GM18867 (cell line): Measurements from ENCODE around the gene IRAK2.
"Not testable (repeated sequence)": the region's sequence is repeated elsewhere in the genome, so short reads cannot be mapped to it uniquely, and the experiment has no call there.

Experiments used
- ATAC-seq: cut with Tn5 transposase; IDR thresholded peaks from one replicate; pipeline ENCODE4 v1.9.1; 2021; ENCODE audit warnings: mild to moderate bottlenecking, moderate library complexity; ENCODE audit not compliant: unreplicated experiment

The IRAK2 gene

DNA sequence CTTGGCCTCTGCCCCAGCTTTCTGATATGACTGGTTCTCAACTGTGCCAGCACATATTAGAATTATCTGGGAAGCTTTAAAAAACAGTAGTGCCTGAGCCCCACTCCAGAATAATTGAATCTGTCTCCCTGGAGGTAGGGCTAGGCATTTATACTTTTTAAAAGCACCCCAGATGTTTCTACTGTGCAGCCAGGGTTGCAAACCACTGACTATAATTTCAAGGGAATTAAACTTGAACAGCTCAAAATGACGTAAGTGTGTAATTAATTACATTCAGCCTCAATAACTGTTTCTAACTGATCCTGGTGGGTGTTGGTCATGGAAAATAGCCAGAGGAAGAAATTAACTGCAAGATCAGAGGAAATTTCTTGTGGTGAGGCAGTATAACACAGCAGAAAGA, 4.4 kb upstream of the IRAK2 start:
- ATAC-seq: no peak

DNA sequence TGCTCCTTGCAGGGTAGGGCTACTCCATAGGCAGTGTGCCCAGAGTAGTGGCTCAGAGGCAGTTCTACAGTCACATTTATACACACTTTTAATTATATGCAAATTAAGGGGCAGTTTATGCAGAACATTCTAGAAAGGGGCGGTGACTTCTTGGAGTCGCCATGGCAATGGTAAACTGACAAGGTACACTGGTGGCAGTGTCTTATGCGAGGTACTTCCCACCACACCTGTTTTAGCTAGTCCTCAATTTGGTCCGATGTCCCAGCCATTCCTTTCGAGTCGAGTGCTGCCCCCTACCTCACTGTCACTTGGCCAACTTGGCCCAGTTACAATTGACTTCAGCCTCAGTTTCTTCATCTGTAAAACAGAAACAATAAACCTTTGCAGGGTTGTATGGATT, 3.8 kb upstream of the IRAK2 start:
- no peak for ATAC-seq

DNA sequence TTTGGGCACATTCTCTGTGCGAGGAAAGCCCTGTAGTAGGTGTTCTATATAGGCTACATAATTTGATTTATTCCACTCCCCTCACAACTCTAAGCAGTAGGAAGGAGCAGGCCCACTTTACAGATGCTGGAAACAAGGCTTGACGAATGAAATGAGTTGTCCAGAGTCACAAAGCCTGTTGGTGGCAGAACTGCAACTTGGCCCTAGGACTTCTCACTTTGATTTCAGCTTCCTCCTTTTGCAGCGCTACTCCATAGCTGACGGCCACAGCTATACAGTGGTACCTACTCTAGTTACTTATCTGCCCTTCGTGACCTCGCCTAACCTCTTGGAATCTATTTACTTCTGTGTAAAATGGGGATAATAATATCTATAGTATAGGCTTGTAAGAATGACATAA, 2.5 kb upstream of the IRAK2 start:
- no peak for ATAC-seq

DNA sequence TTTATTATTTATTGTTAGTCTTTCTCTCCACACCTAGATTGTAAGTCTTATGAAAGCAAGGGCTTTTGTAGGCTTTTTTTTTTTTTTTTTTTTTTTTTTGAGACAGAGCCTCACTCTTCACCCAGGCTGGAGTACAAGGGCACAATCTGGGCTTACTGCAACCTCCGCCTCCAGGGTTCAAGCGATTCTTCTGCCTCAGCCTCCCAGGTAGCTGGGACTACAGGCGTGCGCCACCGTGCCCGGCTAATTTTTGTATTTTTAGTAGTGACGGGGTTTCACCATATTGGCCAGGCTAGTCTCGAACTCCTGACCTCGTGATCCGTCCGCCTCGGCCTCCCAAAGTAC, 546 bp upstream of the IRAK2 start:
- not testable (repeated sequence) for ATAC-seq

DNA sequence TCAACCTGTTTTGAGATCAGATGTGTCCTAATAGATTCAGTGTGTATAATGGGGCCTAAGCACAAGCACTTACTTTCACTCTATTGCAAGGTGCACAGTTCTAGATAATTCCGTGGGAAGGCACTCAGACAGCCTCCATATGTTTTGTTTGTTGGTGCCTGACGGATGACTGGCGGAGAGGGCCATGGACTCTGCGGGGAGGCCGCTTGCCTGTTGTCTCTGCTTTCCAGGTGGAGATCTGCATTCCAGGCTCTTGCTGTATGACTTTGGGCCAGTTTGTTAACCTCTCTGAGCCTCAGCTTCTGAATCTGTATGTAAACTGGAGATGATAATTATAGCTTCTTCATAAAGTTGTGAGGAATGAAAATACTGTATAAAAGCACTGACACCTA, 1.5 kb downstream of the IRAK2 start:
- no peak for ATAC-seq

DNA sequence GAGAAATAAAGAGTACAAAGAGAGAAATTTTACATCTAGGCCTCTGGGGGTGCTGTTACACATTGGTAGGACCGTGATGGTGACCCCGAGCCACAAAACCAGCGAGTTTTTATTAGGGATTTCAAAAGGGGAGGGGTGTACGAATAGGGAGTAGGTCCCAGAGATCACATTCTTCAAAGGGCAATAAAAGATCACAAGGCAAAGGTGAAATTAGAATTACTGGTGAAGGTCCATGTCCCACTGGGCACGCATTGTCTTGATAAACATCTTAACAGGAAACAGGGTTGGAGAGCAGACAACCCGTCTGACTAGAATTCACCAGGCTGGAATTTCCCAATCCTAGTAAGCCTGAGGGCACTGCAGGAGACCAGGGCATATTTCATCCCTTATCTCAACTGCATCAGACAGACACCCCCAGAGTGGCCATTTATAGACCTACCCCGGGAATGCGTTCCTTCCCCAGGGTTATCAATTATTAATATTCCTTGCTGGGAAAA, 4.3 kb downstream of the IRAK2 start:
- no peak for ATAC-seq

DNA sequence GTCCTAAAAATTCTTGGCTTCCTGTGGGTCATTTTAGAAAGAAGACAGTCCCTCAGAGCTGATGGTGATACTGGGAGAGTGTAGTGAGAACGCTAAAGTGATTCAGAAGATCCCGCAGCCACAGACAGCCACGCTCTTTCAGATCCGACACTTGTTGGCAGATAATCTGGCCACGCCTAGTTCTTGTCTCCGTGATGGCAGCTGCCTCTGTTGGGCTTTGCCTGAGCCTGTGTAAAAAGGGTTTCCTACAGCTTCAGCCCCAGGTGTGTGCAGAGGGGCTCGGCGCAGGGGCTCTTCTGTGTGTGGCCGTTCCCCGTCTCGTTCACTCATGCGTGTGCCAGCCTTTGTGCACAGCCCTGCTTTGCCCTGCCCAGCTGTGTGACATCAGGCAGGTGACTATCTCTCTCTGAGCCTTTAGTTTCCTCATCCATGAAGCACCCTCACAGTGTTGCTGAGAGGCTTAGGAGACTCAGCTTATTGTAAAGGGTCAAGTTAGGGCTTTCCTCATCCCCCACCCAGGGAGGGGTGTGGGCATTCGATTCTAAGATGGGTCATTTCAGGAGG, 6.3 kb downstream of the IRAK2 start:
- no peak for ATAC-seq

DNA sequence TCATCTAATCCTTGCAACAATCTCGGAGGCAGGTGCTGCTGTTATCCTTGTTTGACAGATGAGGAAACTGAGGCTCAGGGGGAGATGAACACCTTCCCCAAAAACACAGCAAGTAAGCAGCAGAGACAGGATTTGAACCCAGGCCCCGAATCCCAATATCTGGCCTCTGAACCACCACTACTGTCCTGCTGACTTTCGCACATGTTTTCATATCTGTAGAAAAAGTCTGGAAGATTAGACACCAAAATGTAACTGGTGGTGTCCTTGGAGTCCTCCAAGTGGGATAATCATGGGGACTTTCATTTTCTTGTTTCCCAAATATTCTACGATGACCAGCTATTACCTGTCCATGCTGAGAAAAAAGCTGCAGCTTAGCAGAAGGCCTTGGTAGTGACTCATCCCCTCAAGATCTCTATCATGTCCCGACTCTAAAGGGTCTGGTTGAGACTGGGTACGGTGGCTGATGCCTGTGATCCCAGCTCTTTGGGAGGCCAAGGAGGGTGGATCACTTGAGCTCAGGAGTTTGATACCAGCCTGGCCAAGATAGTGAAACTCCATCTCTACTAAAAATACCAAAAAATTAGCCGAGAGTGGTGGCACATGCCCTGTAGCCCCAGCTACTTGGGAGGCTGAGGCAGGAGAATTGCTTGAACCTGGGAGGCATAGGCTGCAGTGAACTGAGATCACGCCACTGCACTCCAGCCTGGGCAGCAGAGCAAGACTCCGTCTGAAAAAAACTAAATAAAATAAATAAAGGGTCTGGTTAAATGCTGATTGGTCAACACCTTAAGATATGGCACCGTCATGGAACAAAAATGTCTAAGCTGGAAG, 8.6 kb downstream of the IRAK2 start:
- no peak for ATAC-seq

DNA sequence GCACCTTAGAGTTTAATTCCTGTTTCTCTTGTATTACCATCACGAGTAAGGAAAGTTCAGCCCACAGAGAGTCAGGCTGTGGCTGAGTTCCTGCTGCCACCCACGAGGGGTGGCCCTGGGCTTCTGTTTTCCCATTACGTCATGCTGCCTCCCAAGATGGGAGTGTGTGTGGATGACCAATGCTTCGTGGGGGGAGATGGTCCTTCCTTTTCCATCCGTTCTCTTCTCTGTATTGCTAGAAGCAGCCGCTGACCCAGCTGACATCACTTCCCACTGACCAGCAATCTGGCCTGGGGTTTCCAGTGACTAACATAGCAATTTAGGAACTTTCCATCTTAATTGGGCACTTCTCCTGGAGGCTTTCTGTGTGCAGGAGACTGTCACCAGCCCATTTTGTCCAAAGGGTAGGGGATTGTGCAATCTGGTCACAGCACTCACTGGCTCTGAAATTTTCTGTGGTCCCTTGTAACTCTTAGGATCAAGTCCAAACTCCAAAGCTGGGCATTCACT, 9.3 kb downstream of the IRAK2 start:
- ATAC-seq: no peak

DNA sequence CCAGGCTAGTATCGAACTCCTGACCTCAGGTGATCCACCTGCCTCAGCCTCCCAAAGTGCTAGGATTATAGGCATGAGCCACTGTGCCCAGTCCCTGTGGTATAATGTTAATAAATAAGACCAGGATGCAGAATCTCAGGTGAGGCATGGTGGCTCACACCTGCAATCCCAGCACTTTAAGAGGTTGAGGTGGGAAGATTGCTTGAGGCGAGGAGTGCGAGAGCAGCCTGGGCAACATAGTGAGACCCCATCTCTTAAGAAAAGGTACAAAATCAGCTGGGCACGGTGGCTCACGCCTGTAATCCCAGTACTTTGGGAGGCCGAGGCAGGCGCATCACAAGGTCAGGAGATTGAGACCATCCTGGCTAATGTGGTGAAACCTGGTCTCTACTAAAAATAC, 10.6 kb downstream of the IRAK2 start:
- not testable (repeated sequence) for ATAC-seq

DNA sequence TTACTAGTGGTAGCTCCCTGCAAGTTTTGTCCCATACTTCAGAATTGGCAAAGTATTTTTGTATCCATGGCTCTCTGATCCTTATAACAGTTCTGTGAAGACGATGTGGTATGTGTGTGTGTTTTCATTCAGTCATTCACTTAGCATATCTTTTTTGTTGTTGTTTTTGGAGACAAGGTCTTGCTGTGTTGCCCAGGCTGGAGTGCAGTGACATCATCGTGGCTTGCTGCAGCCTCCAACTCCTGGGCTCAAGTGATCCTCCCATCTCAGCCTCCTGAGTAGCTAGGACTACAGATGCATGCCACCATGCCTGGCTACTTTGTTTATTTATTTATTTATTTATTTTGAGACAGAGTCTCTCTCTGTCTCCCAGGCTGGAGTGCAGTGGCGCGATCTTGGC, 11.4 kb downstream of the IRAK2 start:
- ATAC-seq: not testable (repeated sequence)

DNA sequence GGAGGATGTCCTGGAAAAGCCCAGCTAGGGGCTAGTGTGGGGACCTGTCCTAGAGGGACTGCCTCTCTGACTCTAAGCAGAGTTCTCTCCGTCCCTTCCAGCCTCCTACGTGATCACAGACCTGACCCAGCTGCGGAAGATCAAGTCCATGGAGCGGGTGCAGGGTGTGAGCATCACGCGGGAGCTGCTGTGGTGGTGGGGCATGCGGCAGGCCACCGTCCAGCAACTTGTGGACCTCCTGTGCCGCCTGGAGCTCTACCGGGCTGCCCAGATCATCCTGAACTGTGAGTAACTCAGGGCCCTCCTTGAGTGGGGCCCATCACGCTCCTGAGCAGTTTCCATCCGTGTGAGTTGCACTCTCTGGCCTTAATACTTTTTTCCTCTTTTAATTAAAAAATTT, 13.0 kb downstream of the IRAK2 start:
- no peak for ATAC-seq

DNA sequence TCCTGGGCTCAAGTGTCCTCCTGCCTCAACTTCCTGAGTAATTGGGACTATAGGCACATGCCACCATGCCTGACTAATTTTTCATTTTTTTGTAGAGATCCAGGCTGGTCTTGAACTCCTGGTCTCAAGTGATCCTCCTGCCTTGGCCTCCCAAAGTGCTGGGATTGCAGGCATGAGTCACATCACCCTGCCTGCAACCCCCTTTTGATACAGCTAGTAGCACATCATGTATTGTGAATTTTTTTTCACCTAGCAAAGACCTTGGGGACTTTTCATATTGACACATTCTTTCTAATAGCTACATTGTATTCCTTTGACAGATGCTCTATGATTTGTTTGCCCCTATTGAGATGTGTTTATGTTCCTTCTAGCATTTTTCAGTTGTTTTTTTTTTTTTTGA, 14.2 kb downstream of the IRAK2 start:
- ATAC-seq: no peak

DNA sequence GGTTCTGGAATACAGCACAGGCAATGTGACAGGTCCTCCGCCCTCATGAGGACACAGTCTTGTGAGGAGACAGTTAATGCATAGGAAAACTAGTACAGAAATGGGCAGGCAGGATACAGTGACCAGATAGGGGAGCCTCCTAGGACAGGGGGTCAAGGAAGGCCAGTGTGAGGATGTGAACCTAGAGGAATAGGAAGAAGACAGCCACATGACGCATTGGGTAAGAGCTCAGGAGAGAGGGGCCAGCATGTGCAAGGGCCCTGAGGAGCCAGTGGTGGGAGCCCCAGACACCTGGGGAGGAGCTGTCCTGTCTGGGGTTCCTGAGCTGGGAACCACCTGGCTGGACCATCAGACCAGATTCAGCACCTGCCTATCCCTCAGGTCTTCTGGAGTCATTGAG, 15.6 kb downstream of the IRAK2 start:
- no peak for ATAC-seq

DNA sequence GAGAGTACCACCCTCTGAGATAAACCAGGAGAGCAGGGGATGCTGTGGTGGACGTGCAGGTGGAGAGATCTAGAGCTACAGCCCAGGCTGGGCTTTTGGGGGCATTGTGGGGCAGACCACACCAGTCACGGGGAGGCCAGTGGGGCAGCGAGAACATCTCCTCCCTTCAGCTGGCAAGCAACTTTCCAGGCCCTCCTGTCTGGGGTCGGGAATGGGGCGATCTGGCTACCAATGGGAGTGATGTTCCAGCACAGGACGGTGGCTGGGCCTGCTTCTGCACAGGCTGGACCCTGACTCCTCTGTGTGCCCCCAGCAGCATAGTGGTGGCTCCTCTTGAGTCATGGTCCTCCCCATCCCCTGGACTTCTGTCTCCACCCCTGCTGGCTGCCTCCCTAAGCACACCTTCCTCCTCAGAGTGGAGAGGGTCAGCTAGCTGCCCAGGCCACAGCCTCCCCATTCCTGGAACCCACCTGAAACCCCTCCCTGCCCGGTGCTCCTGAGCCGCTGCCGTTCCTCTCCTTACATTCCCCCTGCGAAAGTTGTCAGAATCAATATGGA, 16.1 kb downstream of the IRAK2 start:
- no peak for ATAC-seq

DNA sequence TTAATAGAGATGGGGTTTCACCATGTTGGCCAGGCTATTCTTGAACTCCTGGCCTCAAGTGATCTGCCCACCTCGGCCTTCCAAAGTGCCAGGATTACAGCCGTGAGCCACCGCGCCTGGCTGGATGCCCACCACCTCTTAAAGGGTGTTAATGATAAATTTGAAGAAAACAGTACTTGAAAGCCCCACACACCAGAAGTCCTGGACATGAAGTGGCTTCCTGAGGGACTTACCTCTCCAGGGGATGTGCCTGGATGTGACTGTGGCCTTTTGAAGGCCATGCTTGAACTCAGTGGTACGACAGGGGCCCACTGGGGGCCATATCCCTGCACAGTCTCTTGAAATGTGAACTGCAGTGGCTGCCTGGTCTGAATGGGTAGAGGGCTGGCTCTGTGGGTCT, 18.2 kb downstream of the IRAK2 start:
- no peak for ATAC-seq

DNA sequence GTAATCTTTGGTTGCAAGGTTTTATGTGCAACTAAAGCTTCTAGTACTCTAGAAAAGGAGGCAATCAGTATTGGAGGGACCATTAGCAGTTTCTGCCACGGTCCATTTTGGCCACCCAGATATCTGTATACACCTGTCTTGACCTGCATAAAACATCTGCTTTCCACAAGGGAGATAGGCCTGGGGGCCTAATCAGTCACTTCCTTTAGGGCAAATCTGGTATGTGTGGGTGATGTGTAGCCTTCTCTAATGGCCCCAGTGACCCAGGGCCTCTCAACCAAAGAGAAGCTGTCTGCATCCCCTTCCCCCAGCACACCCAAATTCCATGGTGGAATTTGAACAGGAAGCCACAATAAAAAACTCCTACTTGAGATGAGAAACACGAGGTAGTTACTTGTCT, 19.5 kb downstream of the IRAK2 start:
- no peak for ATAC-seq

DNA sequence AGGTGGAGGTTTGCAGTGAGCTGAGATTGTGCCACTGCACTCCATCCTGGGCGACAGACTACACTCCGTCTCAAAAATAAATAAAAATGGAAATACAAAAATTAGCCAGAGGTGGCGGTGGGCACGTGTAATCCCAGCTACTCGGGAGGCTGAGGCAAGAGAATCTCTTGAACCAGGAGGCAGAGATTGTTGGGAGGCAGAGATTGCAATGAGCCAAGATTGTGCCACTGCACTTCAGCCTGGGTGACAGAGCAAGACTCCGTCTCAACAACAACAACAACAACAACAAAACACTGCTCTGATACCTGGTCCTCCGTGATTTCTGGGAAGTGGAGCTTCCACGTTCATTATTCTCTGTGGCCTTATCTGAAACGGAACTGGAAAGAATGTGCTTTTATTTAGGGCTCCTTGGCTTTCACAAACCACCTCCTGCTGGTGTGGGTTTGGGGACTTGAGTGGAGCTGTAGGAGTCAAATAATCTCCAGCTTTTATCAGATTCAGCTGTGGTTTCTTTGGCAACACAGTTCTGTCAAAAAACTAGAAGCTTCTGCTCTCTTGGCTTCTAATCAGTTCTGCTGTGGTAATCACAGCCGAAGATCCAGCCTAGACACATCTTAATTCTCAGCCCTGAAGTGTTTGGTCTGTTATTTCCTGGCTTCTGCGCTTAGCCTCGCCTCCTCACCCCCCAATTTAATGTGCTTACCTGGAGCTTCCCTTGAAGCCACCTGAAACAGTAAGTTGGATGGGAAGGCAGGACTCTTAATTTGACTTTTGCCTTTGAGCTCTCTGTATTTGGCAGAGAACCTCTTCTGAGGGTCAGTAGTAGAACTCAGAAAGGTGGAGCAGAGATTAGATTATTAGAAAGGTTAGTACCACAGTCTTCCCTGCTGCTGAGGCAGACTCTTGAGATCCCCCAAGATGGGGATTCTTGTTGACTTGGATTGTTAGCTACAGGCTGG, 21.4 kb downstream of the IRAK2 start:
- ATAC-seq: no peak

DNA sequence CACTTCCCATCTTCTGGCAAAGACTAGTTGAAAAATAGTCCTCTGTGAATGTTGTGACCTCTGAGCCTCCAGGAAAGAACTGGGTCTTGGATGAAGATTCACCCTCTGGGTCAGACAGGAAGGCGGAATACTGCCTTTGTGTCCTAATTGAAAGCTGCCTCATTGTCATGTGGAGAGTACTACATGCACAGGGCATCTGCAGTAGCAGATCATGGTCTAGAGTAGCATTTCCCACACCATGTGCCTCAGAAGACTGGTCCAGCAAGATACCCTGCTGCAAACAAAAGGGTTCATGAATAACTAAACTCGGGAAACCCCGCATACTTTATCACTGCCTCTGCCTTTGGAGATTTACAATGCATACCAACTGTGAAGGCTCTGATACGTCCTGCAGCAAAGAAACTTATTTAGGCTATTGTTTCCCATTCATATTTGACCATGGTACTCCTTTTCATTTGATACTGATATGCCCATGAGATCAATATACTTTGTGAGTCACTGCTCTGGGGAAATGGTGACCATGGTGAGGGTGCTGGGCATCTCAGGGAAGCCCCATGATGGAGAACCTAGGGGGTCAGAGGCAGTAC, 22.7 kb downstream of the IRAK2 start:
- no peak for ATAC-seq

DNA sequence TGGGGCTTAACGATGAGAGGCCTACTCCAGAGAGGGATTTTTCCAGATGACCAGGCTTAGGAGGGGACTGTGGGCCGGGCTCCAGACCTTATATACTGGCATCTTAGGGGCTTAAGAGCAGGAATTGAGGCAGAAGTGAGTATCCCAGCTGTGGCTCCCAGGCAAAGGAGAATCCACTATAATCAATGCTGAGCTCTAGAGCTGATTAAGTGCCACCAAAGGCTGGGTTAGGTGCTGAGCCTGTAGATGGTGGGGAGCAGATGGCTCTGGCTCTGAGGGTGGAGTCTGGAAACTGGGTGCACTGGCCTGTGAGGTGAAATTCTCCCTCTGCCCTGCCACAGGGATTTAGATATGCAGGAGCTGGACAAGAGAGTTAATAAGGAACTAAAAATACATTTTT, 23.2 kb downstream of the IRAK2 start:
- no peak for ATAC-seq
